HL-60 (cell line): ENCODE results near the gene OR52B4.

Experiments used
- POLR2AphosphoS5 ChIP-seq: IDR thresholded peaks from 2 replicates; pipeline ENCODE4 v1.6.1; 2012; ENCODE audit warnings: low read depth
- SPI1 ChIP-seq: IDR thresholded peaks from 2 replicates; pipeline ENCODE4 v1.6.1; 2012; ENCODE audit warnings: low read depth, mild to moderate bottlenecking, borderline replicate concordance
- TF ChIP-seq, protein P1 (sequence below): IDR thresholded peaks from one replicate; pipeline ENCODE4 v1.5.1; 2011; ENCODE audit warnings: low read length, control low read depth, inconsistent platforms; ENCODE audit not compliant: insufficient read depth

DNA sequence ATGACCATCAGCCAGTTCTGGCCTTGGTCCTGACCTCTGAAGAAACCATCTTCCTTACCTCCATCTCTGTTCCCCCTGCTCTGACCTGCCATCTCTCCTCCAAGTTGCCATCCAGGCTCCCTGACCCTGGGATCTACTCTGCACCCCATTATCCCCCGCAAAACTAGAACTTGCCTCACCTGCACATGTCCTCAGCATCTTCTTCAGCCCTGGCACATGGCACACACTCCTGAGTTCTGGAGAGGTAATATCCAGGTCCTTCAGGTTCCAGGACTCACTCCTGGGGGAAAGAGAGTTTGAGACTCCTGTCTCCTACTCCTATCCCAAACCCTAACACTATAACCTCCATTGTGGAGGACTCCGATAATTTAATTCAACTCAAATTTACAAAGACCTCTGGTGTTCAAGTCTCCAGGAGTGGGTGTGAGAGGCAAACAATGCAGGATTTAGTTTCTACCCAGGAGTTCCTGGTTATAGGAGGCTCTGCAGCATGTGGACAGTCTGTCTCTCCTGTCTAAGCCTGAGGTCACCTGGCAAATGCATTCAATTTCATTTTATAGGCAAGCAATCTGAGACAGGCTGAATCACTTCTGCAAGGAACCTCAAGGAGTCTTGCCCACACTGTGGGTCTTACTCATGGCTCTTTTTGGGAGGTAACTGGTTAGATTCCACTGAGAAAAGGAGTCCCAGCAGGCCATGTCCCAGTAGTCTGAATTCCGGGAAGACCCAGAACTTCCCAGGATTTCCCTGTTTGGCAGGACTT lies 18.0 kb upstream of the OR52B4 start:
- TF ChIP-seq, protein P1, sequence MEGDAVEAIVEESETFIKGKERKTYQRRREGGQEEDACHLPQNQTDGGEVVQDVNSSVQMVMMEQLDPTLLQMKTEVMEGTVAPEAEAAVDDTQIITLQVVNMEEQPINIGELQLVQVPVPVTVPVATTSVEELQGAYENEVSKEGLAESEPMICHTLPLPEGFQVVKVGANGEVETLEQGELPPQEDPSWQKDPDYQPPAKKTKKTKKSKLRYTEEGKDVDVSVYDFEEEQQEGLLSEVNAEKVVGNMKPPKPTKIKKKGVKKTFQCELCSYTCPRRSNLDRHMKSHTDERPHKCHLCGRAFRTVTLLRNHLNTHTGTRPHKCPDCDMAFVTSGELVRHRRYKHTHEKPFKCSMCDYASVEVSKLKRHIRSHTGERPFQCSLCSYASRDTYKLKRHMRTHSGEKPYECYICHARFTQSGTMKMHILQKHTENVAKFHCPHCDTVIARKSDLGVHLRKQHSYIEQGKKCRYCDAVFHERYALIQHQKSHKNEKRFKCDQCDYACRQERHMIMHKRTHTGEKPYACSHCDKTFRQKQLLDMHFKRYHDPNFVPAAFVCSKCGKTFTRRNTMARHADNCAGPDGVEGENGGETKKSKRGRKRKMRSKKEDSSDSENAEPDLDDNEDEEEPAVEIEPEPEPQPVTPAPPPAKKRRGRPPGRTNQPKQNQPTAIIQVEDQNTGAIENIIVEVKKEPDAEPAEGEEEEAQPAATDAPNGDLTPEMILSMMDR: no peak
- TF ChIP-seq POLR2AphosphoS5 (no peak), SPI1 (no peak)
